WTC11 (cell line): Measurements from ENCODE around the gene PRDM1. TPM values are rescaled to one million over a fixed set of nuclear protein-coding genes. Genes with fewer than 3 reads are reported as not detected.

Experiments
- ATAC-seq: fragments of 200-7000 bp; cut with Tn5 transposase; 2 replicates; pipeline ENCODE4 v1.10.0; 2021; ENCODE audit warnings: mild to moderate bottlenecking, moderate library complexity
- CTCF ChIA-PET: fragments of 300-600 bp; sonication (Branson Sonifier 250); formaldehyde crosslinking; loops from one replicate; lab custom pipeline; 2021; ENCODE audit warnings: antibody characterized with exemption; lab: Charles Lee
- POLR2A ChIA-PET: fragments of 350-600 bp; sonication (Branson Sonifier 250); formaldehyde crosslinking; loops from one replicate; lab custom pipeline; 2021; ENCODE audit warnings: antibody characterized with exemption; lab: Charles Lee
- DNase-seq: peaks from one replicate; pipeline ENCODE4 v3.0.0; 2021; ENCODE audit warnings: low spot score
- H3K27ac Mint-ChIP-seq: 2 replicates; pipeline ENCODE4 v1.8.0; 2021; ENCODE audit warnings: mixed read lengths
- H3K27me3 Mint-ChIP-seq: 2 replicates; pipeline ENCODE4 v1.8.0; 2021; ENCODE audit warnings: low read depth, mild to moderate bottlenecking, moderate library complexity, mixed read lengths
- H3K36me3 Mint-ChIP-seq: 2 replicates; pipeline ENCODE4 v1.8.0; 2021; ENCODE audit warnings: mixed read lengths
- H3K4me1 Mint-ChIP-seq: 2 replicates; pipeline ENCODE4 v1.8.0; 2022; ENCODE audit warnings: mixed read lengths
- H3K4me3 Mint-ChIP-seq: 2 replicates; pipeline ENCODE4 v1.8.0; 2021; ENCODE audit warnings: mild to moderate bottlenecking, moderate library complexity, mixed read lengths
- H3K9me3 Mint-ChIP-seq: 2 replicates; pipeline ENCODE4 v1.8.0; 2021; ENCODE audit warnings: mixed read lengths
- CREB1 ChIP-seq: sonication (generic); formaldehyde crosslinking; IDR thresholded peaks from 2 replicates; pipeline ENCODE4 v1.8.0; 2023; ENCODE audit warnings: mild to moderate bottlenecking, missing genetic modification reagents
- CREM ChIP-seq: sonication (generic); formaldehyde crosslinking; IDR thresholded peaks from 2 replicates; pipeline ENCODE4 v1.8.1; 2022; ENCODE audit warnings: mild to moderate bottlenecking, missing genetic modification reagents, moderate library complexity
- CTCF ChIP-seq: fragments of 200-600 bp; IDR thresholded peaks from 2 replicates; pipeline ENCODE4 v1.8.0; 2022; ENCODE audit warnings: antibody characterized with exemption
- E2F4 ChIP-seq: sonication (generic); formaldehyde crosslinking; IDR thresholded peaks from 2 replicates; pipeline ENCODE4 v1.8.1; 2022; ENCODE audit warnings: low read depth, mild to moderate bottlenecking, moderate library complexity, missing genetic modification reagents, borderline replicate concordance
- GABPB1 ChIP-seq: sonication (generic); formaldehyde crosslinking; IDR thresholded peaks from 2 replicates; pipeline ENCODE4 v1.8.1; 2023; ENCODE audit warnings: mild to moderate bottlenecking, missing genetic modification reagents
- JUN ChIP-seq: sonication (generic); formaldehyde crosslinking; IDR thresholded peaks from 2 replicates; pipeline ENCODE4 v1.8.0; 2023; ENCODE audit warnings: mild to moderate bottlenecking, missing genetic modification reagents
- MYBL2 ChIP-seq: sonication (generic); formaldehyde crosslinking; IDR thresholded peaks from 2 replicates; pipeline ENCODE4 v1.8.1; 2023; ENCODE audit warnings: mild to moderate bottlenecking, moderate library complexity, missing genetic modification reagents
- OVOL2 ChIP-seq: fragments of 250-450 bp; sonication (Bioruptor Pico); IDR thresholded peaks from 2 replicates; pipeline ENCODE4 v1.9.0; 2021; ENCODE audit warnings: mild to moderate bottlenecking, borderline replicate concordance
- SMAD4 ChIP-seq: sonication (generic); formaldehyde crosslinking; IDR thresholded peaks from 2 replicates; pipeline ENCODE4 v1.8.0; 2022; ENCODE audit warnings: mild to moderate bottlenecking, missing genetic modification reagents
- USF1 ChIP-seq: sonication (generic); formaldehyde crosslinking; IDR thresholded peaks from 2 replicates; pipeline ENCODE4 v1.8.0; 2022; ENCODE audit warnings: mild to moderate bottlenecking, missing genetic modification reagents
- ZNF425 ChIP-seq: fragments of 250-450 bp; sonication (Bioruptor Pico); conservative IDR thresholded peaks from 2 replicates; pipeline ENCODE4 v1.9.0; 2021; ENCODE audit warnings: mild to moderate bottlenecking
- ZSCAN18 ChIP-seq: fragments of 250-450 bp; sonication (Bioruptor Pico); IDR thresholded peaks from 2 replicates; pipeline ENCODE4 v2.1.2; 2022; ENCODE audit warnings: mild to moderate bottlenecking, moderate library complexity
- total RNA-seq: library from RNA; stranded (reverse); gene quantifications from 3 replicates; pipeline ENCODE4 v1.2.3, GENCODE V29; 2021
- TF ChIP-seq, protein P1 (sequence below): sonication (generic); formaldehyde crosslinking; IDR thresholded peaks from 2 replicates; pipeline ENCODE4 v1.8.0; 2022; ENCODE audit warnings: mild to moderate bottlenecking, missing genetic modification reagents
- TF ChIP-seq, protein P2 (sequence below): sonication (generic); formaldehyde crosslinking; IDR thresholded peaks from 2 replicates; pipeline ENCODE4 v1.8.1; 2022; ENCODE audit warnings: mild to moderate bottlenecking, missing genetic modification reagents, moderate library complexity, borderline replicate concordance
- TF ChIP-seq, protein P3 (sequence below): fragments of 250-450 bp; sonication (Bioruptor Pico); IDR thresholded peaks from 2 replicates; pipeline ENCODE4 v1.9.0; 2021; ENCODE audit warnings: mild to moderate bottlenecking
- TF ChIP-seq, protein P4 (sequence below): sonication (generic); formaldehyde crosslinking; IDR thresholded peaks from 2 replicates; pipeline ENCODE4 v1.8.1; 2023; ENCODE audit warnings: mild to moderate bottlenecking, missing genetic modification reagents

The PRDM1 gene
- total RNA-seq, 1 experiment from 2014 or later: 1.8 TPM

DNA sequence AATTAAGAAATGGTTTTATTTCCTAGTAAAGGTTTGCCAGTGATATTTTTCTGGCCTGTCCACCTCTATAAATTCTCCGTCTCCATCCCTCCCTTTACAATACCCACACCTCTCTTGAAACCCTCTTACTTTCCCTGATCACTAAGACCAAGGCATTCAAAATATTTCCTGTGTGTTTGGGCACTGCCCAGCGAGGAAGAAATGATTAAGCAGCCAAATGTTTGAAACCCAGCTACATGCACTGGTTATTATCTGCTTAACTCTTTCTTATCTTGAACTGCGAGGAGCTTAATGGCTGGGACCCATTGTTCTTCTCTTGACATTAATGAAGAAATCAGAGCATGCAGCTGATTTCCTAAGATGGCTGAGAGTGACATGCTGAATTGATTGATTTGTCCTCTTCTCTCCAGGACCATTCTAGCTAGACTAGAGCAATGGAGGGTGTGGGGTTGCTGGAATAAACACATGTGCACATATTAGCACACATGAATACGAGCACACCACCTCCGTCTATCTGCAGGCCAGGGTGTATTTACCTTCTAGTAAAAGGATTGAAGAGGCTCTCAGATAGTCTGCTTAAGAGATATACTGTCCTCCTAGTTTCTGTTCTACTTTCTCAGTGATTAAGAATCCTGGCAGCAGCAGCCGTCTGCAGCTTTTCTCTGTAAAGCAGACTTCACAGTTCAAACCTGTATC is 46.1 kb upstream of the PRDM1 start:
- POLR2A ChIA-PET: interaction anchor here (0.5 kb wide), 1 partner anchor 1115 kb away, joined by 5 read pairs; no protein-coding TSS in a partner anchor
- DNase-seq (no peak), ATAC-seq (no peak)
- peaks cover 5% of the 10 kb centered on the region for H3K36me3 Mint-ChIP-seq
- H3K4me1 Mint-ChIP-seq: no peaks in the 10 kb centered on the region
- H3K27me3 Mint-ChIP-seq: no peaks in the 10 kb centered on the region
- CTCF ChIA-PET: interaction anchor here (1.0 kb wide), 1 partner anchor 33 kb away, joined by 3 read pairs; no protein-coding TSS in a partner anchor
- TF ChIP-seq JUN (CRISPR knock-in tag) (no peak), MYBL2 (CRISPR knock-in tag) (no peak), SMAD4 (CRISPR knock-in tag) (no peak), GABPB1 (CRISPR knock-in tag) (no peak), E2F4 (CRISPR knock-in tag) (no peak), CREM (CRISPR knock-in tag) (no peak), USF1 (CRISPR knock-in tag) (no peak), ZNF425 (CRISPR knock-in tag) (no peak), CTCF (no peak)
- TF ChIP-seq, protein P1, sequence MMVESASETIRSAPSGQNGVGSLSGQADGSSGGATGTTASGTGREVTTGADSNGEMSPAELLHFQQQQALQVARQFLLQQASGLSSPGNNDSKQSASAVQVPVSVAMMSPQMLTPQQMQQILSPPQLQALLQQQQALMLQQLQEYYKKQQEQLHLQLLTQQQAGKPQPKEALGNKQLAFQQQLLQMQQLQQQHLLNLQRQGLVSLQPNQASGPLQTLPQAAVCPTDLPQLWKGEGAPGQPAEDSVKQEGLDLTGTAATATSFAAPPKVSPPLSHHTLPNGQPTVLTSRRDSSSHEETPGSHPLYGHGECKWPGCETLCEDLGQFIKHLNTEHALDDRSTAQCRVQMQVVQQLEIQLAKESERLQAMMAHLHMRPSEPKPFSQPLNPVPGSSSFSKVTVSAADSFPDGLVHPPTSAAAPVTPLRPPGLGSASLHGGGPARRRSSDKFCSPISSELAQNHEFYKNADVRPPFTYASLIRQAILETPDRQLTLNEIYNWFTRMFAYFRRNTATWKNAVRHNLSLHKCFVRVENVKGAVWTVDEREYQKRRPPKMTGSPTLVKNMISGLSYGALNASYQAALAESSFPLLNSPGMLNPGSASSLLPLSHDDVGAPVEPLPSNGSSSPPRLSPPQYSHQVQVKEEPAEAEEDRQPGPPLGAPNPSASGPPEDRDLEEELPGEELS (CRISPR knock-in tag): no peak
- TF ChIP-seq, protein P2, sequence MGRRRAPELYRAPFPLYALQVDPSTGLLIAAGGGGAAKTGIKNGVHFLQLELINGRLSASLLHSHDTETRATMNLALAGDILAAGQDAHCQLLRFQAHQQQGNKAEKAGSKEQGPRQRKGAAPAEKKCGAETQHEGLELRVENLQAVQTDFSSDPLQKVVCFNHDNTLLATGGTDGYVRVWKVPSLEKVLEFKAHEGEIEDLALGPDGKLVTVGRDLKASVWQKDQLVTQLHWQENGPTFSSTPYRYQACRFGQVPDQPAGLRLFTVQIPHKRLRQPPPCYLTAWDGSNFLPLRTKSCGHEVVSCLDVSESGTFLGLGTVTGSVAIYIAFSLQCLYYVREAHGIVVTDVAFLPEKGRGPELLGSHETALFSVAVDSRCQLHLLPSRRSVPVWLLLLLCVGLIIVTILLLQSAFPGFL (CRISPR knock-in tag): no peak
- H3K27ac Mint-ChIP-seq: no peak overlapping the region
- H3K9me3 Mint-ChIP-seq: peaks cover 20% of the 10 kb centered on the region
- no peak overlapping the region for H3K4me3 Mint-ChIP-seq

DNA sequence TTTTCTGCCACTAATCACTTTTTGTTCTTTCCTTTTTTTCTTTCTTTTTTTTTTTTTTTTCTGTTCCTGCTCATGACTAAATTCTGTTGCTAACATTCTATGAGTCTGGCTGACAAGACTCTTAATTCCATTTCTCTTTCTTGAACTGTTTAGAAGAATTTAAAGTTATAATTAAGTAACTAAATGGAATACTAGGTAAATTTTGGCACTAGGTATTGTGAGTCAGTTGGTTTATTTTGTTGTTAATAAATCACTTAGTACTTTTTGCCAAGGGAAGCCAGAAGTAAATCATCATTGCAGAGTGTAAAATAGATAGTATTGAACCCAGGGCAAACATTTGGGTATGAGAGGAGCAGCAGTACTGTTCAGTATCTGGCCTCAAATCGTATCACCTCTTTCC is 42.0 kb upstream of the PRDM1 start:
- no peak for DNase-seq
- Mint-ChIP-seq H3K27ac (no peak overlapping the region), H3K9me3 (no peaks in the 10 kb centered on the region), H3K4me3 (no peak overlapping the region), H3K36me3 (no peaks in the 10 kb centered on the region), H3K27me3 (peaks cover 7% of the 10 kb centered on the region), H3K4me1 (peaks cover 9% of the 10 kb centered on the region)
- ATAC-seq: no peak
- ChIA-PET CTCF (interaction anchor here (0.6 kb wide), 1 partner anchor 18 kb away, joined by 3 read pairs; no protein-coding TSS in a partner anchor), POLR2A (interaction anchor here (0.6 kb wide), 1 partner anchor 25 kb away, joined by 3 read pairs; no protein-coding TSS in a partner anchor)
- TF ChIP-seq OVOL2: no peak
- TF ChIP-seq ZSCAN18 (CRISPR knock-in tag): no peak
- TF ChIP-seq MYBL2 (CRISPR knock-in tag): no peak
- TF ChIP-seq CREB1 (CRISPR knock-in tag): no peak
- TF ChIP-seq, protein P3, sequence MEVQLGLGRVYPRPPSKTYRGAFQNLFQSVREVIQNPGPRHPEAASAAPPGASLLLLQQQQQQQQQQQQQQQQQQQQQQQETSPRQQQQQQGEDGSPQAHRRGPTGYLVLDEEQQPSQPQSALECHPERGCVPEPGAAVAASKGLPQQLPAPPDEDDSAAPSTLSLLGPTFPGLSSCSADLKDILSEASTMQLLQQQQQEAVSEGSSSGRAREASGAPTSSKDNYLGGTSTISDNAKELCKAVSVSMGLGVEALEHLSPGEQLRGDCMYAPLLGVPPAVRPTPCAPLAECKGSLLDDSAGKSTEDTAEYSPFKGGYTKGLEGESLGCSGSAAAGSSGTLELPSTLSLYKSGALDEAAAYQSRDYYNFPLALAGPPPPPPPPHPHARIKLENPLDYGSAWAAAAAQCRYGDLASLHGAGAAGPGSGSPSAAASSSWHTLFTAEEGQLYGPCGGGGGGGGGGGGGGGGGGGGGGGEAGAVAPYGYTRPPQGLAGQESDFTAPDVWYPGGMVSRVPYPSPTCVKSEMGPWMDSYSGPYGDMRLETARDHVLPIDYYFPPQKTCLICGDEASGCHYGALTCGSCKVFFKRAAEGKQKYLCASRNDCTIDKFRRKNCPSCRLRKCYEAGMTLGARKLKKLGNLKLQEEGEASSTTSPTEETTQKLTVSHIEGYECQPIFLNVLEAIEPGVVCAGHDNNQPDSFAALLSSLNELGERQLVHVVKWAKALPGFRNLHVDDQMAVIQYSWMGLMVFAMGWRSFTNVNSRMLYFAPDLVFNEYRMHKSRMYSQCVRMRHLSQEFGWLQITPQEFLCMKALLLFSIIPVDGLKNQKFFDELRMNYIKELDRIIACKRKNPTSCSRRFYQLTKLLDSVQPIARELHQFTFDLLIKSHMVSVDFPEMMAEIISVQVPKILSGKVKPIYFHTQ (CRISPR knock-in tag): no peak
- TF ChIP-seq, protein P4, sequence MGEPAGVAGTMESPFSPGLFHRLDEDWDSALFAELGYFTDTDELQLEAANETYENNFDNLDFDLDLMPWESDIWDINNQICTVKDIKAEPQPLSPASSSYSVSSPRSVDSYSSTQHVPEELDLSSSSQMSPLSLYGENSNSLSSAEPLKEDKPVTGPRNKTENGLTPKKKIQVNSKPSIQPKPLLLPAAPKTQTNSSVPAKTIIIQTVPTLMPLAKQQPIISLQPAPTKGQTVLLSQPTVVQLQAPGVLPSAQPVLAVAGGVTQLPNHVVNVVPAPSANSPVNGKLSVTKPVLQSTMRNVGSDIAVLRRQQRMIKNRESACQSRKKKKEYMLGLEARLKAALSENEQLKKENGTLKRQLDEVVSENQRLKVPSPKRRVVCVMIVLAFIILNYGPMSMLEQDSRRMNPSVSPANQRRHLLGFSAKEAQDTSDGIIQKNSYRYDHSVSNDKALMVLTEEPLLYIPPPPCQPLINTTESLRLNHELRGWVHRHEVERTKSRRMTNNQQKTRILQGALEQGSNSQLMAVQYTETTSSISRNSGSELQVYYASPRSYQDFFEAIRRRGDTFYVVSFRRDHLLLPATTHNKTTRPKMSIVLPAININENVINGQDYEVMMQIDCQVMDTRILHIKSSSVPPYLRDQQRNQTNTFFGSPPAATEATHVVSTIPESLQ (CRISPR knock-in tag): no peak
- TF ChIP-seq USF1 (CRISPR knock-in tag): no peak
